GM18499 (cell line): ENCODE data around the gene PPARD.
A peak's percentile ranks its signal among the peaks of the same experiment; 100 is the strongest.
"Not testable (repeated sequence)": the region's sequence is repeated elsewhere in the genome, so short reads cannot be mapped to it uniquely, and the experiment has no call there.

Experiments
- ATAC-seq: cut with Tn5 transposase; IDR thresholded peaks from one replicate; pipeline ENCODE4 v1.9.1; 2021; ENCODE audit warnings: moderate number of reproducible peaks; ENCODE audit not compliant: insufficient read depth, unreplicated experiment

PPARD gene

GRCh38 chr6:35342258-35343091 is at the start of gene PPARD:
Gene PPARD (plus strand): TSS chr6:35342558. CDS start chr6:35411088, 68,530 bp downstream.
- ATAC-seq, result peak; percentile 86

DNA sequence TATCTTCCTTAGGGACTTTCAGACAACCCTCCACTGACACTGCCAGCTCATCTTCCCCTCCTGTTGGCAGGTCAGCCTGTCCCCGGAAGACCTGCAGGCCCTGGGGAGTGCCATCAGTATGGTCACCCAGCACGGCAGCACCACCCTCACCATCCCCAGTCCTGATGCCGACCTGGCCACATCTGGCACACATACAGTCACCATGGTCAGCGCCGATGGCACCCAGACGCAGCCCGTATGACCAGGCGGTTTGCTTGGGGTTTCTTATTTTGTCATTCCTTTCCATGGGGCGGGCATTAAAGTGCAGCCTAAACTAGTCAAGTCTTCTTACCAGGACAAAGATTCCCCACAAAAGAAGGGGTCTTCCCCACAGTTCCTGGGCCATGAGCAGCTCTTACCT is 48.7 kb upstream of the PPARD start:
- ATAC-seq, result no peak

DNA sequence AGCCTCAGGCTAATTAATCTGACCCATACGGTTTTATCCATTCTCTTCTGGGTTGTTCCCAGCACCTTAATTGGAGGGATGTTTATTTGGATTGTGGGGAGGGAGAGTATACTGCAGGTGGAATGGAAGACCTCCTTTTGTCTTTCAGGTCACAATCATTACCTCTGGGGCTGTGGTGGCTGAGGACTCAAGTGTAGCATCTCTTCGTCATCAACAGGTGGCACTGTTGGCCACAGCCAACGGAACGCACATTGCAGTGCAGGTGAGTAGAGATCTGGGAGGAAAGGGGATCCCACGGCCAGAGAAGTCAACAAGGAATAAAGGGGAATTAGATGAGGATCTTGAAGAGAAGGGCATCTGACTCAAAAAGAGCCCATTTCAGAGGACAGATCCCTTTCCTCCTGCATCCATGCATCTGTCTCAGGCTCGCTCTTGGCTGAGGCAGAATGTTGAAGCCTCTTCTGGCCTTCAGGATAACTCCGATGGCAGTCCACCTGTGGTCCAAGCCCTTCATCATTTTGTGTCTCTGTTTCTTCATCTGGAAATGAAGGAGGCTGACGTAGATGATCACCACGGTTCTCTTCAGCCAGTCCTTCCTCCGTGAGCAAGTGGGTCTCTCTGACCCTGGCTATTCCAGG is 47.9 kb upstream of the PPARD start:
- no peak for ATAC-seq

- ATAC-seq, result no peak
These were observed 47.3 kb upstream of the PPARD start for GRCh38 chr6:35295036-35295435.

DNA sequence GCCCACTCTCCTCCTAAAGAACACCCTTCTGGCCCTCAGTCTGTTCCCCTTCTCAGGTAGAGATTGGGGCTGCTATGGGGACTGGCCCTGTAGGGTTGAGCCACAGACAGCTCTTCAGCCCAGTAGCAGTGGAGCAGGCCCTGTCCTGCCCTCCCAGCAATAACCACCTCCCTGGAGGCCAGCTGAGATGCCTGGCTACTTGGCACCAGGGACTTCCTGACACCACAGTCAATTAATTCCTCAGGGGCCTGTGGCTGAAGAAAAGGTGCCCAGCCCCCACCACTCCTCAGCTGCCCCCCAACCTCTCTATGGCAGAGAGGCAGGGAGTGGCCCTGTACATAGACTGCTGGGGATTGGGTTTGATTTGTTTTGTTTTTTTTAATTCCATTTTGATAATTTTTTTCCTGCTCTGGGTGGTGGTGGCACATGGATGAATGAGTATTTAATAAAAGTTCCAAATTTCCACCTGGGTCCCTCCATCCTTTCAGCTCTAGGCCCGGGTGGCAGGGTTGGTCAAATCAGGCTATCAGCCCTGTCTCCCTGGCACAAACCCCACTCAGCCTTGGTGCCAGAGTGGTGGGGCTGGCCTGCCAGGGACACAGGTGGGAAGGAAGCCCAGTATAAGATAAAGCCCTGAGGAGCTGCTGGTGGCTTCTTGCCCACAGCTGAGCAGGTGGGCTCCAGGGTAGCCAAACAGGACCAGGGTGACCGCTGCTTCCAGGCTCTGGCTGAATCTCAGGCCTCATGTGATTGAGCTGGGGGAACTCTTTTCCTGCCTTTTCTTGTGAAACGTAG is 46.6 kb upstream of the PPARD start:
- ATAC-seq, result no peak

GRCh38 chr6:35296931-35297600 is 45.3 kb upstream of the PPARD start:
- ATAC-seq, result no peak

DNA sequence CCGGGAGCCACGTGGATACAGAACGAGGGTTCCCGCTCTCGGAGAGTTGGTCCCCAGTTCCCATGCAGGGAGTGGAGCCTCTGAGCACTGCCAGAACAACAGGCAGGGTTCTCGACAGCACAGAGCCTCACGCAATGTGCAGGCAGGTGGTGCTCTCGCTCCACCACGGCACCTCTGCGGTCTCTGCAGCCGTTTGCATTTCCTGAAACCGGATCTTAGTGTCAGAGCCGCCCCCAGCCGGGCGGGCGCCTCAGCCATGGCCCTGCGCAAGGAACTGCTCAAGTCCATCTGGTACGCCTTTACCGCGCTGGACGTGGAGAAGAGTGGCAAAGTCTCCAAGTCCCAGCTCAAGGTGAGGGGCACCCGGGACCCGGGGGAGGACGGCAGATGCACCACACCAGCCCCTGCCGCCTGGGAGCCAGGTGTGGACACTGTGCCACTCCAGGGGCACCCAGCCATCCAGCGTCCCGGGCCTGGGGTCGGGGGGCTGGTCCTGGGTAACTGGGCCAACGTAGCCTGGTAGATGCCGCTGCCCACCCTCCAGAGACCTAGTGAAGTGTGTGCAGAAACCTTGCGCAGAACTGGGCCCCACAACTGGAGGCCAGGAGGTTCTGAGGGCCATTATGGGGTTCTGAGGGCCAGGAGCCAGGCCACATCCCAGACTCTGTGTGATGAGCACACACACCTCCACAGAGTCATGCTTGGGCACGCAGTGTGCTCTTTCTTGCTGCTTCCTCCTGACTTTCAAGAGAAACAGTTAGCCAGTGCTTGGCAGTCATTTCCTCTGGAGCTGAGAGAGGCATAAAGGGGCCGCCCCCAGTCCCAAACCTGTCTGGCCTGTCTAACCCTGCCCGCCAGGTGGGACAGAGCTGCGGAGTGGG is 44.5 kb upstream of the PPARD start, which contains the start of gene DEF6:
Gene DEF6, plus strand, starts transcription at position 218 of the 881 bp plus-strand sequence. Its CDS starts 39 bp downstream, at position 257.
- ATAC-seq, result peak; percentile 48

DNA sequence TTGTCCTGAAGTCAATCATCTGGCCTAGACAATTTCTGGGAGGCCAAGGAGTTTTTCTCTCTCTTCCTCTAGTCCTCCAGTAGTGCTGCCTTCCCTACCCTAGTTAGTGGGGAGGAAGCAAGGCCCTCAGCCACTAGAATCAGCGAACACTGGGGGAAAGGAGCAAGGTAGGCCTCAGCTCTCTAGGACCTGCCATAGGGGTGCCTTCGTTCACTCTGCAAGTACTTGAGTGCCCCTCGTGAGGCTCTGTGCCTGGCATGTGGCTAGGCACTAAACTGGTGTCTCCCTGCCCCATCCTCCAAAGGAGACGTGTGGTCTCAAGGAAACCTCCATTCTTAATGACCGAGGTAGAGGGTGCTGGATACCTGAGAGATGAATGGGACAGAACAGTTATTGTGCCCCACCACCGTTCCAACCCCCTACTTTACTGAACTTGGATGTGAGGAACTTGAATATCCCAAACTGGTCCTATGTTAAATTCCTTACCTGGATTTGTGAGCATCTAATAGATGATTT is 43.7 kb upstream of the PPARD start:
- ATAC-seq, result no peak

- no peak for ATAC-seq
These were observed 42.7 kb upstream of the PPARD start for GRCh38 chr6:35299674-35300073.

DNA sequence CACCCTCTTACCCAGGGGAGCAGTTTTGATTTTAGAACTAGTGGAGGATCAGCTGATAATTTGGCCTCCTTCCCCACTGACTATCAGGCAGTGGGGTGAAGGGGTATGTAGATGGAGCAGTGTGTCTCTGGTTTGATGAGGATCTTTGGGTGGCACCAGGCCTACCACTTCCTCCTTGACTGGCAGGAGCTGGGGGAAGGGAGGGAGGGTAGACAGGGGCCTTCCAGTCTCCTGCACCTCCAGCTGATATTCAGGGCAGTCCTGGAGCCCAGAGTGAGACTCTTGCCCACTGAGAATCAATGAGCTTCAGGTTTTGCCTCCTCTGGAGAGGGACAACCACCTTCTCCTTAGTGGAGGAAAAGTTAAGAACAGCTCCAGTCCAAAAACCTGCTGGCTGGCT is 41.5 kb upstream of the PPARD start:
- ATAC-seq, result no peak

DNA sequence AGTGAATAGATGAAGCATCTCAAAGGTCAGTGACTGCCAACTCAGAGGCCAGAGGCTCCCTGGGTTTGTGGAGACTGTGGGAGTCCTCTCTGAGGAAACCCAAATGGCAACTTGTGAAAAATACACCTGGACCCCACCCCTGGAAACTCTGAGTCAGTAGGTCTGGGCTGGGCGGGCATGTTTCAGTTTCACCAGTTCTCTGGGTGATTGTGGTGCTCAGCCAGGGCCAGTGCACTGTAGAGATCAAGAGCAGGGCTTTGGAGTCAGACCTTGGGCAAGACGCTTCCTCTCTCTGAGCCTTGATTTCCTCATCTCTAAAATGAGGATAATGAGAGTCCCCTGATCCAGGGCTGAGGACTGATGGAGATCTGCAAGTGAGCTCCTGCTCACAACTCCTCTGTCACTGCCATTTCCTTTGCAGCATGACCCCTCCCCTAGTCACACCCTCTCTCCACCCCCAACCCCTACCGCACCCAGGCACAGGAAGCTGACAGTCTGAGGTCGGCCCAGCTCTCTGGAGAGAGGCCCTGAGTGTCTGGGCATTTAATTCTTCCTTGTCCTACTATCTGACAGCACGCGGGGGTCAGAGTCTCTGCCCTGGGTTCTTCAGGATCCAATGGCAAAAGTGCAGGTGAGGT is 39.6 kb upstream of the PPARD start:
- ATAC-seq, result peak; percentile 45

DNA sequence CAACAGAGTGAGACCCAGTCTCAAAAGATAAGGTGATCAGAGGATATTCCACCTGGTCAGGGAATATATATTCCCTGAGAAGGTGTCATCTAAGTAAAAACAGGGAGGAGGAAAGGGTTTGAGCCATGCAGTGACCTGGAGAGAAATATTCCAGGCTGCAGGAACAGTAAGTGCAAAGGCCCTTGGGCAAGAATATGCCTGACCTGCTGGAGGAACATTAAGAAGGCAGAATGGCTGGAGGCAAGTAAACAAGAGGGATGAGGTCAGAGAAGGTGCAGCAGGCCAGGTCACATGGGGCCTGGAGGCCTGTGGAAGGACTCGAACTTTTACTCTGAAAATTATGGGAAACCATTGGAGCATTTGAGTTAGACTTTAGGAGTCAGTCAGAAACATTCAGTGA is 38.1 kb upstream of the PPARD start:
- ATAC-seq, result no peak

DNA sequence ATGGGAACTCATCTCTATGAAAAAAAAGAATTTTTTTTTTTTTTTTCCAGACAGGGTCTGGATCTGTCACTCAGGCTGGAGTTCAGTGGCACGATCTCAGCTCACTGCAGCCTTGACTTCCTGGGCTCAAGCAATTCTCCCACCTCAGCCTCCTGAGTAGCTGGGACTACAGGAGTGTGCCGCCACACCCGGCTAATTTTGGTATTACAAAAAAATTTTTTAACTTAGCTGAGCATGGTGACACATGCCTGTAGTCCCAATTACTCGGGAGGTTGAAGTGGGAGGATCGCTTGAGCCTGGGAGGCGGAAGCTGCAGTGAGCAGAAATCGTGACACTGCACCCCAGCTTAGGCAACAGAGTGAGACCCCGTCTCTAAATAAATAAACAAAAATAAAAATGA is 37.2 kb upstream of the PPARD start:
- ATAC-seq, result no peak

GRCh38 chr6:35307138-35307537 is 35.2 kb upstream of the PPARD start:
- not testable (repeated sequence) for ATAC-seq

DNA sequence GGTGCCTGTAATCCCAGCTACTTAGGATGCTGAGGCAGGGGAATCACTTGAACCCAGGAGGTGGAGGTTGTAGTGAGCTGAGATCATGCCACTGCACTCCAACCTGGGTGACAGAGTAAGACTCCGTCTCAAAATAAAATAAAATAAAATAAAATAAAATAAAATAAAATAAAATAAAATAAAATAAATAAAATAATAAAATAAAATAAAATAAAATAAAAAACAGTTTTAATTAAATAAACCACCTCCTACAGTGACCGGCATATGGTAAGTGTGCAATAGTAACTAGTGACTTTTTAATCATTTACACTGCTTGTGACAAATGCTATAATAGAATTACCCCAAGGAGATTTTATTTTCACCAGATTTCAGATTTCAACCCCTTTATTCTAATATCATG is 33.8 kb upstream of the PPARD start:
- ATAC-seq, result not testable (repeated sequence)

- no peak for ATAC-seq
These were observed 32.6 kb upstream of the PPARD start for GRCh38 chr6:35309611-35310264.

GRCh38 chr6:35310265-35310831 is 32.0 kb upstream of the PPARD start:
- no peak for ATAC-seq
